GM19395 (cell line): ENCODE results near the gene EXD3.
"Not testable (repeated sequence)": the region's sequence is repeated elsewhere in the genome, so short reads cannot be mapped to it uniquely, and the experiment has no call there.

ENCODE experiments used
- ATAC-seq: cut with Tn5 transposase; IDR thresholded peaks from one replicate; pipeline ENCODE4 v1.9.1; 2021; ENCODE audit warnings: mild to moderate bottlenecking, moderate library complexity; ENCODE audit not compliant: unreplicated experiment

Gene EXD3

DNA sequence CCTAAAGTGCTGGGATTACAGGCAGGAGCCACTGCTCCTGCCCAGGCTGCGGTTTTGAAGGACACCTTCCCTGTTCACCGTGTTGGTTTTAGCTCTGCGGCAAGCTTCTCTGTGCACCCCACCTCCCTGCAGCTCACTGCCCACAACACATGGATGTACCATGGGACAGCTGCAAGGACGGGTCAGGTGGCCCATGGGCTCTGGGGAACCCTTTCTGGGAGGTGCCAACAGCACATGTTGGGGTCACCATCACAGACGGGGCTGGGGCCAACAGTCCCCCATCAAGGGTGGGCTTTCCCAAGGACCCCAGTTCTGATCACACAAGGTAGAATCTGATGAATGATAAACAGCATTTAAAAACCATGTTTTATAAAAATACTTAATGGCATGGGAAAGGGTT is 7.5 kb downstream of the EXD3 start:
- ATAC-seq = no peak

DNA sequence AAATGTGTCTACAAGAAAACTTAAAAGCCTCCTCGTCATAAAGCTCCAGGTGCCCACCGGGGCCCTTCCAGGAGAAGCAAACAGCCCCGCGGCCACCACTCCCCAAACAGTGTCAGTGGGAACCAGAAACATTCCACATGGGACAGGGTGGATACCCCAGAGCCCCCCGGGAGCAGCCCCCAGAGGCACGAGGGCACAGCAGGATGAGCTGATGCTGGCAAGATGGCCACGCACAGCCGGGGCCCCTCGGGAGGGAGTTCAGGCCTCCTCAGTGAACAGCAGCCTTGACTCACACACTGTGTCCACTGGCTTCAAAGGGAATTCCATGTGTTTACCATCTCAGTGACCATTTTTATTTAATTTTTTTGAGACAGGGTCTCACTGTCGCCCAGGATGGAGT is 10.5 kb downstream of the EXD3 start:
- ATAC-seq = no peak

DNA sequence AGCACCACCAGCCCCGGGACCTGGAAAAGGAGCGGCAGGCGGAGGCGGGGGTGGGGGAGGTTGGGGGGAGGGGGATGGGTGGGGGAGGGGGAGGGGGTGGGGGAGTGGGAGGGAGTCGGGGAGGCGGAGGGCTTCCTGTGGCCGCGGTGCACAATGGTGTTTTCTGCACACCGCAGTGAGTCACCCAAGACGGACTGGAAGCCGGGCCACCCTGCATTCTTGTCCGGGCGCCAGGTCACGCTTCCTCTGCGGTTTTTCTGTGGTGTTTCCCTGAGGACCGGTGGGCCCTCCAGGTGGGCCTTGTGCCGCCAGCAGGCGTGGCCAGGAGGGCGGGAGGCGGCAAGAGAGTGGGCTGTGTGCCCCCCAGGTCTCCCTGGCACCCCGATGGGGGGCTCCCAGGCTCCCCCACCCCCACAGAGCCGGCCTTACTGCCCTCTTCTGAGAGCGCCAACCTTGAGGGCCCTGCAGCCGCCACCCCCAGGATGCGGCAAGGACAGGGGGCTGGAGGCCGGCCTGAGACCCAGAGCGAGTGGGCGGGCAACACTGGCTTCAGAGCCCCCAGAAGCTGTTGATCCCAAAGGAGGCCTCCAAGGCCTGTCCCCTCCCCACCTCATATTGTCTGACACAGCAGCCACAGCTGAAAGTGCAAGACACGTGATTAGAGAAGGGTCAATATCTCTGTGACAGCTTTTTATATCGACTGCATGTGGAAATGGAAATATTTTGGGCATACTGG is 11.1 kb downstream of the EXD3 start:
- ATAC-seq = peak; percentile 63

- ATAC-seq = no peak
These were observed 11.7 kb downstream of the EXD3 start for GRCh38 chr9:137411260-137411644.

DNA sequence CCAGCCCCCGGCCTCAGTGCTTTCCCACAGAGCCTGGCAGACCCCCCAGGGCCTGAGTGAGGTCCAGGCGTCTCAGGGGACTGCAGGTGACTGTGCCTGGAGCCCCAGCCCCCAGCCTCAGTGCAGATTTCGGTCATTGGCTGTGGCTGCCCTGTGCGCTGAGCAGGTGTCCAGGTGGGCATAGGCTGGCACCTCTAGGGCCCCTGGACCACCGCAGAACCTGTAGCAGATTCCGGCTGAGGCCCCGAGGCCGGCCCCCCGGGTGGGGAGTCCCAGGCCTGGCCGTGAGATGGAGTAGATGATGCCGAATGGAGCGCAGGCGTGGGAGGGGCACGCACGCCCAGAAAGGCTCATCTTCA is 12.1 kb downstream of the EXD3 start:
- ATAC-seq = no peak

- ATAC-seq = not testable (repeated sequence)
These were observed 12.6 kb downstream of the EXD3 start for GRCh38 chr9:137410236-137410890.

DNA sequence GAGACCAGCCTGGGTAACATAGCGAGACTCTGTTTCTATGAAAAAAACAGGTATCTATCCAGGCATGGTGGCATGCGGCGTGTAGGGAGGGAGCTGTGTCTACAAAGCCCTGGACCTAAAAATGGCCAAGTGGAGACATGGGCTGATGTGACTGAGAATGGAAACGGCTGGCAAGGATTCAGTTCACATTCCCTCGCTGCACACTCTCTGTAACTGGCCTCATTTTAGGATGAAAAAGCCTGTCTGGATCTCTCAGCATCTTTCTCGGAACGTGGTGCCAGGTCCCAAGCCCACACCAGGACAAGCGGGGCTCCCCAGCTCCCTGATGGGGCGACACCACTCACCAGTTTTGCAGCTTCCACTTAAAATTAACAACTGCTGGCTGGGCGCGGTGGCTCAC is 13.4 kb downstream of the EXD3 start:
- ATAC-seq = no peak

- ATAC-seq = no peak
These were observed 14.1 kb downstream of the EXD3 start for GRCh38 chr9:137408651-137409405.

DNA sequence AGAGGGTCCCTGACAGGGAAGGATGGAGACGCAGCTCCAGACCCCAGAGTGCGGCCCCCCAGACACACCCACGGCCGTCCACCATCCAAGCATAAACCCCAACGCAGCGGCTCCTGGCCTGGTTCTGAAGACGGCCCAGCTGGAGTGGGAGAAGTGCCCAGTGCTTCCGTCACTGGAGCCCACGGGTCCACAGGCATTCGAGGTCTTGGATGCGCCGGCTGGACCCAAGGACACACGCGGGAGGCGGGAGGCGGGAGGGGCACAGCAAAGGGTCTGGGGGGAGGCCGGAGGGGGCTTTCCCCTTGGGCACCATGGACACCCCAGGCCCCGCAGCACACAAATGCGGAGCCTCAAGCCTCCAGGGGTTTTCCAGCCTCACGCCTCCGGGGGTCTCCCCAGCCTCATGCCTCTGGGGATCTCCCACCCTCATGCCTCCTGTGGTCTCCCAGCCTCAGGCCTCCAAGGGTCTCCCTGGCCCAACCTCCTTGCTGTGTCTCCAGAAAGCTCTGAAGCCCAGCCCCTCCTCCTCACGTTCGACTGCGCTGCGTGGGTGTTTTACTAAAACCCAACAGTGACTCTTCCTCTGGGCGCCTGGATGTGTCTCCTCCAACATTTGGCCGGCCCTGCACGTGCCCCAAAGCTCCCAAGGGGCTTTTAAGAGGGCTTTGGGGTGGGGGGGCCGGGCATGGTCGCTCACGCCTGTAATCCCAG is 15.2 kb downstream of the EXD3 start:
- ATAC-seq = no peak

DNA sequence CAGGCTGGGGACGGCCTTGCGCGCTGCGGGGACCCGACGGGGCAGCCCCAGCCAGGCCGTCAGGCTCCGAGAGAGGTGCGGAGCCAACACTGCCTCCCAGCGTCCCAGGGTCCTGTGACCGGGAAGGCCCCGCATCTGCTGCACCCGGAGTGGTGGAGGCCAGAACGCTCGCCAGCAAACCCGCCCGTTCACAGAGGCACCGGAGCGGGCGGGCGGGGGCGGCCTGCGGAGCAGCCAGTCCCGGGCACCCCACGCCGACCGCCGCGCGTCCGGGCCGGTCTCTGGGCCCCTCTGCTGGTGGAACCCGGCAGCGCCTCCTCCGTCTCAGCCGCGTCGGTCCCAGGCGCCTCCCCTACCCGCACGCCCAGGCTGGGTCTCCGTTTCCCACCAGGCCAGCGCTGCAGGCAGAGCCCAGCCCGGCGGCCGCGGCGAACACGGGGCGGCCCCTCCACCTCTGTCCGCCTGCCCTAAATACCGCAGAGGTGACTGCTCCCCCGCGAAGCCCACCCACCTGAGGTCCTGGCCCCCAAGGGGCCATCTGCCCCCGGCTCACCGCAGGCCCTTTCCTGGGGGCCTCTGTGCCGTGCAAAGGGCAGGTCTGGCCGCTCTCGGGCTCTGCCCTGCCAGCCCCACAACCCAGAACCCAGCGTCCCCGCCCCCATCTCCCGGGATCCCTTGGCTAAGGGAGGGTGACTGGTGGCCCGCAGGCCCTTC is 15.9 kb downstream of the EXD3 start:
- no peak for ATAC-seq

DNA sequence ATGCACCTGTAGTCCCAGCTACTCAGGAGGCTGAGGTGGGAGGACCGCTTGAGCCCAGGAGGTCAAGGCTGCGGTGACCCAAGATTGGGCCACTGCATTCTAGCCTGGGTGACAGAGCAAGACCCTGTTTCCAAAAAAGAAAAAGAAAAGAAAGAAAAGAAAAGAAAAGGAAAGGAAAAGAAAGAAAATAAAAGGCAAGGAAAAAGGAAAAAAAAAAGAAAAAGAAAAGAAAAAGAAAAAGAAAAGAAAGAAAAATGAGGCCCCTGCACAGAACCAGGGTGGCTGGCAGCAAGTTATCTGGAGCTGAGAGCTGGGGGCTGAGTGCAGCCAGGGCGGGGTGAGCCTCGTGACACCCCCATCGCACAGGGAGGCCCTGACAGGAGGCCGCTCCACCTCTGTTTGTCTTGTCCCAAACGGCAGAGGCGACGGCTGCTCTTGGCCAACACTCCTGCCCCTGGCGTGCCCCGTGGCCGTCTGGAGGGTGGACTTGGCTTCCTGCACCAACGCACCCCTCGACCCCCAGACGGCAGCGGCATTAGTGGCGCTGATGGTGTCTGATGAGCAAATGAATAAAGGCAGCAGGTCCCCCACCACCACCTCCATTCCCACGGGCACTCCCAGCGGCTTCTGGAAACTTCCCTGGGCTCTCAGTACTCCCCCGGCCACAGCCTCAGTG is 16.7 kb downstream of the EXD3 start:
- no peak for ATAC-seq

GRCh38 chr9:137405677-137406081 is 17.3 kb downstream of the EXD3 start:
- ATAC-seq = no peak

- no peak for ATAC-seq
These were observed 17.9 kb downstream of the EXD3 start for GRCh38 chr9:137404961-137405567.

- no peak for ATAC-seq
These were observed 19.7 kb downstream of the EXD3 start for GRCh38 chr9:137403269-137403668.

DNA sequence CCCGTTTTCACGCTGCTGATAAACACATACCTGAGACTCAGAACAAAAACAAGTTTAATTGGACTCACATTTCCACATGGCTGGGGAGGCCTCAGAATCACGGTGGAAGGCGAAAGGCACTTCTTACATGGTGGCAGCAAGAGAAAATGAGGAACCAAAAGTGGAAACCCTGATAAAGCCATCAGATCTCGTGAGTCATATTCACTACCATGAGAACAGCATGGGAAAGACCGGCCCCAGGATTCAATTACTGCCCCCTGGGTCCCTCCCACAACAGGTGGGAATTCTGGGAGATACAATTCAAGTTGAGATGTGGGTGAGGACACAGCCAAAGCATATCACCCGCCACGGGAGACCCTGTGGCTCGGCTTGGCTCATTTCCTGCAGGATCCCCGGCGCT is 20.2 kb downstream of the EXD3 start:
- ATAC-seq = no peak

DNA sequence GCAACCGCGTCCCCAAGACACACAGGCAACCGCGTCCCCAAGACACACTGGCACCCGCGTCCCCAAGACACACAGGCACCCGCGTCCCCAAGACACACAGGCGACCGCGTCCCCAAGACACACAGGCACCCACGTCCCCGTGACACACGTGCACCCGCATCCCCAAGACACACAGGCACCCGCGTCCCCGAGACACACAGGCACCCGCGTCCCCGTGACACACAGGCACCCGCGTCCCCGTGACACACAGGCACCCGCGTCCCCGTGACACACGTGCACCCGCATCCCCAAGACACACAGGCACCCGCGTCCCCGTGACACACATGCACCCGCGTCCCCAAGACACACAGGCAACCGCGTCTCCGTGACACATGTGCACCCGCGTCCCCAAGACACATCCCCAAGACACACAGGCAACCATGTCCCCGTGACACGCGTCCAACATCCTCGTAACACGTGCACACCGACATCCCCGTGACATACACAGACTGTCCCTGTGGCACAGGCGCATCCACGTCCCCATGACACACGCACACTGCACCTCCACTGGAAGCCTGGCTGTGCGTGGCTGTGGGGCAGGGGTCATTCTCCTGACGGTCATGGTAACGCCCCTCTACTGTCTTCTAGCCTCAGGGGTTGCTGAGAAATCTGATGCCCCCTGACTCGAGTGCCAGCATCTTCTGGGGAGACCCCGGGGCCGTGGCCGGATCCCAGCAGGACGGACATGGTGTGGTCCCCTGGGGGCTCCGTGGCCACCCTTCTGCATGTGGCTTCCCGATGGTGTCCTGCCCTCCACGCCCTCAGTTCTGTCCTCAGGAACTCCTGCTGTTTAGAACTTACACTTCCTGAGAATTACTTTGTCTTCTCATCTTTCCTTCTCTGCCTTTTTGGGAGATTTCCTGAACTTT is 24.1 kb downstream of the EXD3 start:
- ATAC-seq = no peak

DNA sequence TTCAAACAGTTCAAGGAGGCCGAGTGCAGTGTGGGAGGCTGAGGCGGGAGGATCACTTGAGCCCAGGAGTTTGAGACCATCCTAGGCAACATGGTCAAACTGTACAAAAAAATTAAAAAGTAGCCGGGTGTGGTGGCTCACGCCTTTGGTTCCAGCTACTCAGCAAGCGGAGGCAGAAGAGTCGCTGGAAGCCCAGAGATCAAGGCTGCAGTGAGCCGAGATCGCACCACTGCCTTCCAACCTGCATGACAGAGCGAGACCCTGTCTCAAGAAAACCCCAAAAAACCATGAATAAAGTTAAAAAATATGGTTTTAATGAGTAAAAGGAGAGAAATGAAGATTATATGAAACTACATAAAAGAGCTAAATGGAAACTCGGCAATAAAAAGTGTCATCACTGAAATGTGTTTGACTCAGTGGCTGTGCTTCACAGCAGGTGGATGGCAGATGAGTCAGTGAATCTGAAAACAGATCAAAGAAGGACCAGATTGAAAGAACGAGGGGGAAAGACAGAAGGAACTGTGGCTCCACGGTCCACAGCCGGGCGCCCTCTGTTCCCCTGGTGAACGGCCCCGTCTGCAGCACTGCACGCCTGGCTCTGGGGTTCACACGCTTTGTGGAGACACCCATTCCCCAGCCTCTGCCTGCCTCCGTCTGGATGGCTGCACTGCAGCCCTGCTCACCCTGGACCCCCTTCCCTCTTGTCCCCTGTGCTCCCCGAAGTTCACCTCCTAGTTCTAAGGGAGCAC is 25.1 kb downstream of the EXD3 start:
- no peak for ATAC-seq
